GM18867 (cell line): Measurements from ENCODE around the gene NSUN5.
"Not testable (repeated sequence)": the region's sequence is repeated elsewhere in the genome, so short reads cannot be mapped to it uniquely, and the experiment has no call there.

Experiments
- ATAC-seq: cut with Tn5 transposase; IDR thresholded peaks from one replicate; pipeline ENCODE4 v1.9.1; 2021; ENCODE audit warnings: mild to moderate bottlenecking, moderate library complexity; ENCODE audit not compliant: unreplicated experiment

Gene NSUN5

DNA sequence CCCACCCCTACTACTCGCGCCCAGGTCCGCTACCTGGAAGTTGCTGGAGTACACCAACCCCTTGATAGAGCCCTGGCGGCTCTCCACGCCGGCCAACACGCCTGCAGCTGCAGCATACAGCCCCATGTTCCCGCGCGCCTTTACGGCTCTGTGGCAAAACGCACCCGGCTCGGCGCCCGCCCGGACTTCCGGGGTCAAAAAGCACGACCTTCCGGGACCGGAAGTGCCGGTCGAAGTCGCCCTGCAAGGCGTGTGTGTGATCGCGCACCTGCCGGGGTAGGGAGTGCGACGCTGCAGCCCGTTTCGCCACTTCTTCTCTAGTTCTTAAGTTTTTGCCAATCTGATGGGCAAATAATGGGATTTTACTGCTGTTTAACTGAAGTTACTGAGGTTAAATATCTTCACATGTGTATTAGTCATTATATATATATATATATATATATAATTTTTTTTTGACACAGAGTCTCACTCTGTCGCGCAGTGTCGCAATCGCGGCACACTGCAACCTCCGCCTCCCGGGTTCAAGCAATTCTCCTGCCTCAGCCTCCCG is at the start of gene NSUN5:
Gene NSUN5, minus strand, starts transcription at position 162 of the 550 bp plus-strand sequence. Its CDS starts 36 bp downstream, at position 126.
- ATAC-seq, result peak; percentile 91

DNA sequence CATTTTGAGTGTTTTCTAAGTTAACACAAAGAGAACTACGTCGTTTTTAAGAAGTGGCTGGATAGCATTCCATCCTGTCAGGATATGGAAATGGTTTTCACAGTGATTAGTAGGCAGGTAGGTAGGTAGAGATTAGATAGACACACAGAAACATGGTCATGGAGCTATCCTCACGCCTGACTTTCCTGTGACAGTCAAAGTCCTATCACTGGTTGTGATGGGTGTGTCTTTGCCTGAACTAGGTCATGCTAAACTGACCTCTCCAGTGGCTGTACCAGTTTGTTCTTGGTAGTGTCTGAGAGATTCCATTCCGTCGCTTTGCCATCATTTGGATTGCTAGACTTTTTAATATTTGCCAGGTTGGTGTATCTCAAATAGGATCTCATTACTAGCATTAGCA is 47.5 kb upstream of the NSUN5 start:
- no peak for ATAC-seq

DNA sequence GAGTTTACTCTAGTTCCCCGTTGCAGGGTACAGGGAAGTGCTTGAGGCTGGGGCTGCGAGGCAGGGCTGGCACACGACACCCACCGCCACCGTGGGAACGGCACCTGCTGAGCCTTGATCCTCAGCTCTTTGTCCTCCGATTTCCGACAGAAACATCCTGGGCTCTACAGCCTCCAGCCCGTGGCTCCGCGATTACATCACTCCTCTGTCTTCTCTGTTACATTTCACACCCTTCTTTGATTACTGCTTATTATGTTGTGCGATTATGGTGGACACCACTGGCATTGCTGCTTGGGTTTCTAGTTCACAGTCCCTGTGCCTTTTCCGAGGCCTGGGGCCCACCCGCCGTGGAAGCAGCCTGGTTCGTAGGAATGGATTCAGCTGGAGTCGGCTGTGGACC is 46.2 kb upstream of the NSUN5 start:
- no peak for ATAC-seq

DNA sequence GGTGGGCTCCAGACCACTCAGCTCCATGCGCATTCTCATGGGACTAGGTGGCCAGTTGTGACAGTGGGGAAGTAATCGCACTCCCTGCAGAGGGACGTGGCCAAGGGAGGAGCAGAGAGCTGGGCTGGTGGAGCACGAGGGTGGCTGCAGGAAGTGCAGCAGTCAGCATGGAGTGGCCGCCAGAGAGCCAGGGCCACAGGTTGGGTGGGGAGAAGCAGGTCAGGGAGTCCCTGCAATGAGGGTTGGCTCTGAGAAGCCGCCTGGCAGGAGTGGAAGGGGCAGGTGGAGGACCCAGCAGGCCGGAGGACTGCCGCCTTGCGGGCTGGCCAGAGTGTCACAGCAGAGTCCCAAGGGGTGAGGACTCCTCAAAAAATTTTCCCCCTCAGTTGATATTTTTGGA is 45.6 kb upstream of the NSUN5 start:
- no peak for ATAC-seq

DNA sequence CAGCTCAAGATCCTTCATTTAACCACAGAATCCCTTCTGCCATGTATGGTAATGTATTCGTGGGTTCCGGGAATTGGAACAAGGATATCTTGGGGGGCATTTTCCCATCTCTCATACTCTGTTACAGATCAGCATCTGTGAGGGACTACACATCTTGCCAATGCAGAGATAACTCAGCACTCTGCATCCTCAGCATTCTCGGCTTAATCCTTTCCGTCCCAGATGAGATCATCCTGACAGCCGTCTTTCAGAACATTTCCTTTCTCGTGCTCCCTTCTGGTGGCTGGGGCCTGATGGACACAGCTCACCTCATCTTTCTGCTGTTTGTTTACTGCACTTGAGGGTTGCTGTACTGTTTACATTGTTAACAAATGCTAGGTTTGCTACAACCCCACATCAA is 44.6 kb upstream of the NSUN5 start:
- no peak for ATAC-seq

DNA sequence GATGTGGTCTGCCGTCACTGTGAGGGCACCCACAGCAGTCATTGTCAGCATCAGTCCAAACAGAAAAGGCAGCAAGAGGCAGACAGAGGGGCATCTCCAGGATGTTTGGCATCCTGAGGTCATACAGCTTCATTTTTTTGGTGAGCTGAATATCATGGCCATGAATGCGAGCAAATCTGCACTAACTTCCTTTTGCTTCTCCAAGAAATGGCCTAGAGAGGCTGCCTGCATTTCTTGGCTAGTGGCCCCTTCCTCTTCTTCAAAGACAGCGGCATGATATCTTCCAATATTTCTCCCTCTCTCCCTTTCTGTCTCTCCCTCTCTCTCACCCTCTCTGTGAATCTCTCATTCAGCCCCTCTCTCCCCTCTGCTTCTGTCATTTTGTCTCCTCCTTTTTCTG is 44.2 kb upstream of the NSUN5 start:
- ATAC-seq, result no peak

DNA sequence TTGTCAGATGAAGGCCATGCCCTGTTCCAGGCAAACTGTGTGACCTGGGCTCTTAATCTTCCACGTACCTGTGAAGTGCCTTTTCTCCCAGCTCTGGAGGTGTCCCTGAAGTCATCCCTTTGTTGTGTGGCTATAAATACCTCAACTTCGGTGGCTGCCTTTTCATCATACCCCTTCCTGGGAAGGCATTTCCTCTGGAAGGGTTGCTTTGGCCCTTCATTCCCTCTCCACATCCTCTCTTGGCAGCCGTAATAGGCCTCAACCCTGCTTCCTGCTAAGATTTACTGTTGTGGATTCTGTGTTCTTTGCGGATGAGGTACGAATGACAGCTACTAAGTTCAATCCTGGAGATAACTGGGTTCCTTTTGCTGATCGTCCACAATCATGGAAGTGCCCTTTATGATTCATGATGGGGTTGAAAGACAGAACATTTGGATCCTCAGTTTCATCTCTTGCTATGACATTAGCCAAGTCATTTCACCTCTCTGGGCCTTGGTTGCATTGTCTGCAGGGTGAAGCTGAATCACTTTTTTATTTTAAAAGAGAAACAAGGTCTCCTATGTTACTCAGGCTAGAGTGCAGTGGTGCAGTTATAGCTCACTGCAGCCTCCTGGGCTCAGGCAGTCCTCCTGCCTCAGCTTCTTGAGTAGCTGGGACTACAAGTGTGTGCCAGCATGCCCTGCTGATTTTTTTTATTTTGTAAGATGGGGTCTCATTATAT is 43.0 kb upstream of the NSUN5 start:
- ATAC-seq, result no peak

DNA sequence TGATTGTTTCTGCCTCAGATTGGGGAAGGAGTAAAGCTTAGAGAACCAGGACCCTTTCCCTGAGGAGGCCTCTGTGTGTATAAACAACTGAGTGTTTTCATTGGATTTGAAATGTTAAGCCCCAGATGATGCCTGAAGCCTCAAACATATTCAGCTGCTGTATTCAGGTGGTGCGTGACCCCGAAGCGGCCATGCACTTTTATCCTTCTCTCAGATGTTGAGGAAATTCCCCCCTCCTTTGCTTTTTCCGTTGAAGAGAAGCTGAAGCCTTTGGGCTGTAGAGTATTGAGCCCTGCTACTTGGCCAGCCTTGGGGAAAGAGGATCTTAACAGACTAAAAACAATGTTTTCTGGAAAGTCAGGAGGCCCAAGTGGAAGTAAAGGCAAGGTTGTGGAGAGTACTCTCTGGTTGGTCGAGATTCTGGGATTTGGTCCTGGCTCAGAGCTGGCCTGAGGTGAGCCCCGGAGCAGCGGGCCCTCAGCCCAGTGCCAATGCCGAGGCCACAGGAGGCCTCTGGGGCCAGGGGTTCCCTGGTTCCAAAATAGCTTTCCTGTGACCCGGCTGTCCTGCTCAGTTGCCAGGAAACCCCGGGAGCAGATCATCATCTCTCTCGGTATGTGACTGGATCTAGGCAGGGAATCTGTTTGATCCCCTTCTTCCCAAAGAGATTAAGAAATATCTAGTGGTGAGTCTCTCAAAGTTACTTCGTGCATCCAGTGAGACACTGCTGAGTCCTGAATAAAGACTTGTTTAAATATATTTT is 41.9 kb upstream of the NSUN5 start:
- ATAC-seq, result no peak

DNA sequence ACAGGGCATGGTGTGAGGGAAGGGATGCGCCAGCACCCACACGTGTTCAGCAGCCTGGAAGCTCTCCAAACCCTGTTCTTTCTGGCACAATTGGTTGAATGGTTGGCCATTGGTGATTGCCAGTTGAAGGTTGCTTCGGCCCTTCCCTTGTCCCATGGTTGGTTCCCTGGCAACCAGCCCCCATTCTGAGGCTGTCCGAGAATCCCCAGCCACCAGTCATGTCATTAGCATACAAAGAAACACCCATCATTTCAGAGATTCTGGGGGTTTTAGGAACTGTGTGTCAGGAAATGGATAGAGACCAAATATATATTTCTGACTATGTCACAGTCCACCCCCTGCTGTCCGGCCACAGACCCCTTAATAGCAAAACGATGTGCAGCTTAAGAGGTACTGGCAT is 41.1 kb upstream of the NSUN5 start:
- no peak for ATAC-seq

DNA sequence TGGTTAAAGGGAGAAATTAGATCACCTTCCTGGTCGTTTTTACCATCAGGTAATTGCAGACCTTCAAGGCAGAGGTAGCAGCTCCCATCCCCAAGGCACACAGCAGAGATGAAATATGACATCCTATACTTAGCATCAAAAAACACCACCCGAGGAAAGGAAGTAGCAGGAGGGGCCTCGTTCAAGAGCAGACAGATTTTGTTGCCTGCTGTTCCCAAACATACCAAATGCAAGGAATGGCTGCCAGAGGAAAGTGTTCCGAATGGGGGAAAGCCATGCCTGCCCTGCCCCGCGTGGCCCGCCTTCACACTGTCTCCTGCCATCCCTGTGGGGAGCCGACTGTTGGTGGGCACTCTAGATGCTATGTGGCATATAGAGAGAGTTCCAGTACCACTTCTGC is 37.3 kb upstream of the NSUN5 start:
- no peak for ATAC-seq

DNA sequence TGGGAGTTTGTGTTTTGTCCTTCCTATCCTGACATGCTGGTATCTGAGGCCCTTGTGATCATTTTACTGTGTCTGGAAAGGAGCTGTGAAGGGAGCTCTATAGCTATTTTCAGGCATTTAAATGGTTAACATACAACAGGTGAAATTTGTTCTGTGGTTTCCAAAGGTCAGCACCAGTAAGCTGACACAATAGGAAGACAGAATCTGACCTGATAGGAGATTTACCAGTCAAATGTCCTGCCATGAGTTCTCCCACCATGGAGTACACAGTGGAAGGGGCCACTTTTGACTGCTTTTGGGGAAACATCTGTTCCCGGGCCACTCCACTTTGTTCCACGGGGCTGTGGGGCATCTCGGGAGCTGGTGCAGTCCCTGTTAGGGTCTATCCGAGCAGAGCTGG is 36.9 kb upstream of the NSUN5 start:
- ATAC-seq, result no peak

DNA sequence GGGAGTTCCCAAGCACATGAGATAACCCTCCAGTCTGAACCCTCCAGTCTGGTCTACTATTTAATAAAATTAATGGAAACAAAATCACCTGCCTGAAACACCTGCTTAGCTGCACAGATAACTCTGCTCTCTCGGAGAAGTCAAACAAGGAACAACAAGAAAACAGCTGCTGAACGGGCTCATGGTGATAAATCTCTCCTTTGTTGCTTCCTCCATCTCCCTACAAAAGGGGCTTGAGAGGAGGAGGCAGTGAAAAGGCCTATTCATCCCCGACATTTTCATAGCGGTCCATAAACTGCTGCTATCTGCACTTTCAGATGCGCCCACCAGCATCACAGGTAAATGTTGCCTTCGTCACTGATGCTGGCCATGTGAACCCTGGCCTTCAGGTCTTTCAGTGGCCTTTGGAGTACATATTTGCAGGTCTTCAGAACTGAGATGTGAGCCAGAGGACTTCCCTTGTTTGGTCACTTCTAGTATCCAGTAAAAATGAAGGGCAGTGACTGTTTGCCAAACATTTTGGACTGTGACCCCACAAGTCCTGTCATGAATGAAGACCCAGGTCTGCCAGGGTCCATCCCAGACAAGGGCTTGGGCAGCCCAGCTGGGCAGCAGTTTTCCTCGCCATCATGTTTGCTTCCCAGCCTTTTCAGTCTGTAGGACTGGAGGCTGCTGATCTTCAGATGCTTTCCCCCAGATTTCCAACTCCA is 35.2 kb upstream of the NSUN5 start:
- ATAC-seq, result no peak

DNA sequence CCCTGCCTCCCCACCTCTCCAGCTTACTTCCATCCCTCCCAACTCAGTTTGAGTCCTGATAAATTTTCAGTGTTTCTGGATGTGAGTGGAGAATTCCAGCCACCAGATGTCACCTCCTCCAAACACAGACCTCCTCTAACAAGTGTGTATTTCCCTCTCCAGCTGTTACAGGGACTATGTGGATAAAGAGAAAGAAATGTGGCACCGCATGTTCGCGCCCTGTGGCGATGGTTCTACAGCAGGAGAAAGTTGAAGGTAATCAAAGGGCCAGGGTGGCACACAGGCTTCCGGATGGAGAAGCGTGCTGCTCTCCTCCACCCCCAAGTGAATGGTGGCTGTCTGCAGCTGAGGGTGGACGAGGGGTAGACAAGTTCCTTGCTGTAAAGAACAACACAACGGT is 34.0 kb upstream of the NSUN5 start:
- no peak for ATAC-seq

DNA sequence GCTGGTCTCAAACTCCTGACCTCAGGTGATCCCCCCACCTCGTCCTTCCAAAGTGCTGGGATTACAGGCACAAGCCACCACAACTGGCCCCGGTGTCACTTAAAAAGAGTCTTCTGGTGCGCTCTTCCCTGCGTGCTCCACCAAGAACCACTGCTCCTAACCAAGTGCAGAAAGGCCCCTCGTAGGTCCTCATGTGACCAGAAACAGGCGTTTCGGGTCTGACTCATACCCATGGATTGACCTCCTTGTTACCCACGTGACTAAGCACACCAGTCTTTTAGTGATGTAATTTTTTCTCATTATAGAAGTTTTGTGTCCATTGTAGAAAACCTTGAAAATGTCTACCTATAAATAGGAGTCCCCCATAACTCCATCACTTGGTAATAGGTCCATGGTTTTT is 33.3 kb upstream of the NSUN5 start:
- no peak for ATAC-seq

DNA sequence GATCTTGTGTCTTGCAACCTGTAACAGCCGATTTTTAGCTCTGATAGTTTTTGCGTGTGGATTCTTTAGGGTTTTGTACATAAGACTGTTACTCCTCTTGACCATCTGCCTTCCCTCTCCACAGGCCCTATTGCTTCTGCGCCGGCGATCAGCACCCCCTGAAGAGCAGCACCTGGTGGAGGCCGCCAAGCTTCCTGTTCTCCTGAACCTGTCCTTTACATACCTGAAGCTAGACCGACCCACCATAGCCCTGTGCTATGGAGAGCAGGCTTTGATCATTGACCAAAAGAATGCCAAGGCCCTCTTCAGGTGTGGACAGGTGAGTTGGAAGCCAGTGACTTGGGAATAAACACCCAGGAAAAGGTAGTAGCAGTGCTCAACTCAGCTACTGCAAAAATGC is 31.9 kb upstream of the NSUN5 start:
- no peak for ATAC-seq

DNA sequence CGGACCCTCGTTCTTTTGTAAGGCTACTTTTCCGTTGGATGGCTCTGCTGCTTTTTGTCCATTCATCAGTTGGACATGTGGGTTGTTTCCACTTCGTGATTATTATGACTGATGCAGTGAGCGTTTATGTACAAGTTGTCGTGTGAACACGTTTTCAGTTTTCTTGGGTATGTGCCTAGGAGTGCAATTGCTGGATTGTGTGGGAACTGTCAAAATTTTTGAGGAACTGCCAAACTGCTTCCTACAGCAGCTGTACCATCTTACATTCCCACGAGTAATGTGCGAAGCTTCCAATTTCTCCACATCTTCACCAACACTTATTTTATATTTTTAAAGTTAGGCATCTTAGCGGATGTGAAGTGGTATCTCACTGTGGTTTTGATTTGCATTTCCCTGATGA is 29.7 kb upstream of the NSUN5 start:
- ATAC-seq, result no peak

DNA sequence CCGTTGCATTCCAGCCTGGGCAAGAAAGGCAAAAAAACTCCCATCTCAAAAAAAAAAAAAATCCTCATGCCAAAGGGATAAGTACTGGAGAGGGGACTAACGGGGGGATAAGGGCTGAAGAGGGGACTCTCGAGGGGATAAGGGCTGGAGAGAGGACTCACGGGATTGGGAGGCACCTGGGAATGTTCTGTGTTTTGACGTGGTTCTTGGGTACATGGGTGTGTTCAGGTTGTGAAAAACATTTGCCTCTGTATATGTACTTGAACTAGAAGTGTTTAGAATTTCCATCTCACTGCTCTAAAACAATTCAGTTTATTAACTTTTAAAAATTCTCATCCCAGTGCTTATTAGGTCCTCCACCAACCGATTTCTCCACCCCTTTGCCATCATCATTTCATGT is 23.8 kb upstream of the NSUN5 start:
- ATAC-seq, result no peak

DNA sequence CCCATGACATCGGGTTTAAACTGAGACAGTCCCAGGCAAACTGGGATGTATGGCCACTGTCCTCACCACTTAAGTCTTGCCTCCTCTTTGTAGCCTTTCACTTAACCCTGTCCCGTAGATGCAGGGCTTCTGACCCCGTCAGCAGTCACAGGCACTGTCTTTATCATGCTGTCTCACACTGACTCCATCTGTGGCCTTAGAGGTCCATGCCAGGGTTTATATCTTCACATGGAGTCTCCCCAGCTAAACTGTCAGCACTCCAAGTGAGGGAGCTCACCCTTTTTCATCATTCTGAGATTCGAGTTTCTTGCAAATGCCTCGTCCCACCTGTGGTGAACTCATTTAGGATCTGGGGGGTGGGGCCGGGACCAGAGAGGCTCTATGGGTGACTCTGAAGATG is 22.1 kb upstream of the NSUN5 start:
- no peak for ATAC-seq

DNA sequence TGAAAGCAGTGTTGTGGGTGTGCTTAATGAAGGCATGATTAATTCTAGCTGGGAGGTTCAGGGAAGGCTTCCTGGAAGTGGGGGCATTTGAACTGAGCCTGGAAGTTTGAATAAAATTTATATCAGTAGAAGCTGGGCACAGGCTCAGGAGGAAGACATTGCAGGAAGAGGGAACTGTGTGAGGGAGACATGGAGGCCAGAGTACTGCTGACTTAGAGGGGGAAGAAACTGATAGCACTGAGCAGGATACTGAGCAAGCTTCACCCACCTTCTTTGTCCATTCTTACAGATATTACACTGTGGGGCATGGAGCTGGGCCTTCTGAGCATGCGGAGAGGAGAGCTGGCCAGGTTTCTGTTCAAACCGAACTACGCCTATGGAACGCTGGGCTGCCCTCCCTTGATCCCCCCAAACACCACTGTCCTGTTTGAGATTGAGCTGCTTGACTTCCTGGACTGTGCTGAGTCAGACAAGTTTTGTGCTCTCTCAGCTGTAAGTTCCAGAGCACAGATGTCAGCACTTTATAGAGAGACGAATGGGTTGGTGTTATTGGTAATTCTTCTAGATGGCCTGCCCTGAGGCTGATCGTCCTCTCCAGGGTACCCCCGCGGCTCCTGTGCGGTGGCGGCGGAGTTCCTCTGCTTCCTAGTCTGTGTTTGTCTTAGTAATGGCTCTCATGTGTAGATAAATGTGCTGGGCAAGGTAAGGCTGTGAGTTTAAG is 21.4 kb upstream of the NSUN5 start:
- ATAC-seq, result no peak

DNA sequence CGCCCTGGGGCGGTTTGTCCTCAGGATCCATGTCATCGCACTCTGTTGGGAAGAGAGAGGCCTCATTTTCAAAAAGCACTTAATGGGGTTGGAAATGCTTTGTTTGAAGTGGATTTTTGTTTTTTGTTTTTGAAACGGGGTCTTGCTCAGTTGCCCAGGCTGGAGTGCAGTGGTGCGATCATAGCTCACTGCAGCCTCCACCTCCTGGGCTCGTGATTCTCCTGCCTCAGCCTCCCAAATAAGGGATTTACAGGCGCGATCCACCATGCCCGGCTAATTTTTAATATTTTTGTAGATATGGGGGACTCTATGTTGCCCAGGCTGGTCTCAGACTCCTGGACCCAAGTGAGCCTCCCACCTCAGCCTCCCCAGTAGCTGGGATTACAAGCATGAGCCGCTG is 20.1 kb upstream of the NSUN5 start:
- ATAC-seq, result no peak

DNA sequence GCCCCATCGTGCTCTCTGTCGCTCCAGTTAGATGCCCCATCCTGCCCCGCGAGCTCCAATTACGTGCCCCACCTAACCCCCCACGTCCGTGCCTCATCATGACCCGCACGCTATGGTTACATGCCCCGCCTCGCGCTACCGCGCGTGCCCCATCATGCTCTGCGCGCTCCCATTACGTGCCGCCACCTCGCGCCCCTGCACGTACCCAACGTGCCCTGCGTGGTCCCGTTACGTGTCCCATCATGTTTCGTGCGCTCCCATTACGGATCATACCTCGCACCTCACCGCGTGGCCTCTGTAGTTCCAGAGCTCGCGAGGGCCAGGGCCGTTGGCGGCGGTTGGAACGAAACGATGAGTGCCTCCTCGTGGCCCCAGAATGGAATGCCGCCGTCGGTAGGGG is 19.3 kb upstream of the NSUN5 start, which contains the start of the genes FKBP6 and TRIM50:
Gene FKBP6, plus strand, starts transcription at position 240 of the 400 bp plus-strand sequence. CDS start 268 bp downstream, outside the sequence.
Gene TRIM50, minus strand, starts transcription at position 161 of the 400 bp plus-strand sequence. CDS start 3,295 bp downstream, outside the sequence.
- not testable (repeated sequence) for ATAC-seq
